Measurements from ENCODE around the gene TTLL11. TPM values are rescaled to one million over a fixed set of nuclear protein-coding genes. Genes with fewer than 3 reads are reported as not detected.

Gene TTLL11
- total RNA-seq, 1 donor: 1.0 TPM

GRCh38 chr9:122128969-122129343 lies 35.8 kb upstream of the TTLL11 start:
- H3K4me3 ChIP-seq (ENCODE audit: low read length): no peak overlapping the region
- peaks cover 15% of the 10 kb centered on the region for H3K27me3 ChIP-seq (ENCODE audit: insufficient read depth, low read length)
- peaks cover 9% of the 10 kb centered on the region for H3K4me1 ChIP-seq (ENCODE audit: insufficient read depth, low read length)
- H3K9me3 ChIP-seq (ENCODE audit: low read depth, low read length): no peaks in the 10 kb centered on the region

GRCh38 chr9:122128007-122128968 lies 35.2 kb upstream of the TTLL11 start:
- H3K27me3 ChIP-seq (ENCODE audit: insufficient read depth, low read length): peaks cover 15% of the 10 kb centered on the region
- no peaks in the 10 kb centered on the region for H3K9me3 ChIP-seq (ENCODE audit: low read depth, low read length)
- no peak overlapping the region for H3K4me3 ChIP-seq (ENCODE audit: low read length)
- H3K4me1 ChIP-seq (ENCODE audit: insufficient read depth, low read length): peaks cover 9% of the 10 kb centered on the region

GRCh38 chr9:122127396-122127798 lies 34.3 kb upstream of the TTLL11 start:
- peaks cover 9% of the 10 kb centered on the region for H3K4me1 ChIP-seq (ENCODE audit: insufficient read depth, low read length)
- no peaks in the 10 kb centered on the region for H3K9me3 ChIP-seq (ENCODE audit: low read depth, low read length)
- peaks cover 15% of the 10 kb centered on the region for H3K27me3 ChIP-seq (ENCODE audit: insufficient read depth, low read length)
- no peak overlapping the region for H3K4me3 ChIP-seq (ENCODE audit: low read length)

GRCh38 chr9:122126331-122127261 lies 33.5 kb upstream of the TTLL11 start:
- no peak overlapping the region for H3K4me3 ChIP-seq (ENCODE audit: low read length)
- peaks cover 15% of the 10 kb centered on the region for H3K27me3 ChIP-seq (ENCODE audit: insufficient read depth, low read length)

GRCh38 chr9:122125509-122126330 lies 32.6 kb upstream of the TTLL11 start:
- peaks cover 9% of the 10 kb centered on the region for H3K4me1 ChIP-seq (ENCODE audit: insufficient read depth, low read length)
- no peak overlapping the region for H3K4me3 ChIP-seq (ENCODE audit: low read length)
- H3K27me3 ChIP-seq (ENCODE audit: insufficient read depth, low read length): peaks cover 15% of the 10 kb centered on the region
- H3K9me3 ChIP-seq (ENCODE audit: low read depth, low read length): no peaks in the 10 kb centered on the region

More at GRCh38 chr9:122126331-122127261, 33.5 kb upstream of the TTLL11 start:
- no peaks in the 10 kb centered on the region for H3K9me3 ChIP-seq (ENCODE audit: low read depth, low read length)
- H3K4me1 ChIP-seq (ENCODE audit: insufficient read depth, low read length): peaks cover 9% of the 10 kb centered on the region

GRCh38 chr9:122125158-122125508 lies 32.0 kb upstream of the TTLL11 start:
- Histone ChIP-seq H3K4me1 (ENCODE audit: insufficient read depth, low read length) (peaks cover 9% of the 10 kb centered on the region), H3K27me3 (ENCODE audit: insufficient read depth, low read length) (peaks cover 15% of the 10 kb centered on the region), H3K4me3 (ENCODE audit: low read length) (no peak overlapping the region), H3K9me3 (ENCODE audit: low read depth, low read length) (no peaks in the 10 kb centered on the region)

GRCh38 chr9:122124528-122124927 lies 31.4 kb upstream of the TTLL11 start:
- Histone ChIP-seq H3K9me3 (ENCODE audit: low read depth, low read length) (no peaks in the 10 kb centered on the region), H3K4me1 (ENCODE audit: insufficient read depth, low read length) (peaks cover 9% of the 10 kb centered on the region), H3K27me3 (ENCODE audit: insufficient read depth, low read length) (peaks cover 15% of the 10 kb centered on the region), H3K4me3 (ENCODE audit: low read length) (no peak overlapping the region)

- Histone ChIP-seq H3K4me3 (ENCODE audit: low read length) (no peak overlapping the region), H3K27me3 (ENCODE audit: insufficient read depth, low read length) (peaks cover 15% of the 10 kb centered on the region), H3K9me3 (ENCODE audit: low read depth, low read length) (no peaks in the 10 kb centered on the region), H3K4me1 (ENCODE audit: insufficient read depth, low read length) (peaks cover 9% of the 10 kb centered on the region)
Observed at GRCh38 chr9:122124048-122124447, 30.9 kb upstream of the TTLL11 start.

GRCh38 chr9:122122903-122123632 lies 30.0 kb upstream of the TTLL11 start:
- H3K27me3 ChIP-seq (ENCODE audit: insufficient read depth, low read length): peaks cover 15% of the 10 kb centered on the region
- H3K4me1 ChIP-seq (ENCODE audit: insufficient read depth, low read length): peaks cover 9% of the 10 kb centered on the region
- no peaks in the 10 kb centered on the region for H3K9me3 ChIP-seq (ENCODE audit: low read depth, low read length)
- no peak overlapping the region for H3K4me3 ChIP-seq (ENCODE audit: low read length)

- Histone ChIP-seq H3K4me3 (ENCODE audit: low read length) (no peak overlapping the region), H3K4me1 (ENCODE audit: insufficient read depth, low read length) (peaks cover 9% of the 10 kb centered on the region), H3K27me3 (ENCODE audit: insufficient read depth, low read length) (peaks cover 15% of the 10 kb centered on the region), H3K9me3 (ENCODE audit: low read depth, low read length) (no peaks in the 10 kb centered on the region)
Observed at GRCh38 chr9:122122468-122122867, 29.4 kb upstream of the TTLL11 start.

GRCh38 chr9:122121931-122122330 lies 28.8 kb upstream of the TTLL11 start:
- Histone ChIP-seq H3K4me3 (ENCODE audit: low read length) (no peak overlapping the region), H3K9me3 (ENCODE audit: low read depth, low read length) (no peaks in the 10 kb centered on the region), H3K4me1 (ENCODE audit: insufficient read depth, low read length) (peaks cover 9% of the 10 kb centered on the region), H3K27me3 (ENCODE audit: insufficient read depth, low read length) (peaks cover 15% of the 10 kb centered on the region)

- peaks cover 10% of the 10 kb centered on the region for H3K27me3 ChIP-seq (ENCODE audit: insufficient read depth, low read length)
Observed at GRCh38 chr9:122121391-122121790, 28.3 kb upstream of the TTLL11 start.

GRCh38 chr9:122120316-122121071 lies 27.4 kb upstream of the TTLL11 start:
- H3K4me3 ChIP-seq (ENCODE audit: low read length): no peak overlapping the region
- peaks cover 1% of the 10 kb centered on the region for H3K27me3 ChIP-seq (ENCODE audit: insufficient read depth, low read length)
- no peaks in the 10 kb centered on the region for H3K9me3 ChIP-seq (ENCODE audit: low read depth, low read length)
- H3K4me1 ChIP-seq (ENCODE audit: insufficient read depth, low read length): no peaks in the 10 kb centered on the region

More at GRCh38 chr9:122121391-122121790, 28.3 kb upstream of the TTLL11 start:
- Histone ChIP-seq H3K4me3 (ENCODE audit: low read length) (no peak overlapping the region), H3K4me1 (ENCODE audit: insufficient read depth, low read length) (peaks cover 4% of the 10 kb centered on the region), H3K9me3 (ENCODE audit: low read depth, low read length) (no peaks in the 10 kb centered on the region)
